GM19455 (cell line): ENCODE results near the gene BLOC1S5.
"Not testable (repeated sequence)": the region's sequence is repeated elsewhere in the genome, so short reads cannot be mapped to it uniquely, and the experiment has no call there.

Source experiments
- ATAC-seq: cut with Tn5 transposase; IDR thresholded peaks from one replicate; pipeline ENCODE4 v1.9.1; 2021; ENCODE audit not compliant: unreplicated experiment

Gene BLOC1S5

DNA sequence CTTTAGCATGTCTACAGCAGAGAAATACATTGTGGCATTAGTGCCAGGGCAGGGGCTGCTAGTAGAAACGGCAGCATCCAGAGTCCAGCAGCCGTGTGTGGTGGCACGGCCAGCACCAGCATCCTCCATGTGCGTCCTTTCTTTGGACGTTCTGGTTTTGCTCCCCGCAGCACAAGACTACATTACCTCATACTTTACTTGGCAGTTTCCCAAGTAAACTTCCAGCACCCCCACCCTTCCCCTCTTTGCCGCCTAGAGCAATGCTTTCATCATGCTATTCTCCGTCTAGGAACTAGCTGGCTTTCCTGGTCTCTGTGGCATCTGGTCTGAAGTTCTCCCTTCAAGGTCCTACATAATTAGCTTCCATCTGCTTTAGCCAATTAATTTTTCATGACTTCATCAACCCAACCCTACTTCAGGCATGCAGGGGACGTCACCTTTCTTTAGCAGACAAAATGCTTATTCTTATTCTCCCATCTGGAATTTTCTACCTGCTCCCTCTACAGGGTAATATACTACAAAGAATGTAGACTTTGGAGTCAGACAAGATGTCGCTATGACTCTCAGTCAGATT lies 67.6 kb downstream of the BLOC1S5 start:
- no peak for ATAC-seq

DNA sequence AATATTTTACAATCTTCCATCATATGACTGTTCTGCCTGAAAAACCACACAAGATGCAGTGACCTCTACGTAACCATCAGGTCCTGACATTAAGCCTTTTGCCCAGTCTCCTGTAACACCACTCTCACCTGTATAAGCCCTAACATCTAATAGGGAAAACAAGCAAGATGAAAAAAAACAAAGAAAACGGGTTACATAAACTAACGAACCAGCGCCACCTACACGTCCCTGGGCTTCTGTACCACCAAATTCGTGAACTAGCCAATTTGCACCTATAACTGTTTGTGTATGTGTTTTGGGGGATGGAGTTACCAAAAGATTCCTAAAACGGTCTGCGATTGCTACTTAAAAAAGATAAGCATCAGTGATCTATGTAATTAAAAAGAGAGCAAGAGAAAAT lies 70.2 kb downstream of the BLOC1S5 start:
- ATAC-seq = no peak

DNA sequence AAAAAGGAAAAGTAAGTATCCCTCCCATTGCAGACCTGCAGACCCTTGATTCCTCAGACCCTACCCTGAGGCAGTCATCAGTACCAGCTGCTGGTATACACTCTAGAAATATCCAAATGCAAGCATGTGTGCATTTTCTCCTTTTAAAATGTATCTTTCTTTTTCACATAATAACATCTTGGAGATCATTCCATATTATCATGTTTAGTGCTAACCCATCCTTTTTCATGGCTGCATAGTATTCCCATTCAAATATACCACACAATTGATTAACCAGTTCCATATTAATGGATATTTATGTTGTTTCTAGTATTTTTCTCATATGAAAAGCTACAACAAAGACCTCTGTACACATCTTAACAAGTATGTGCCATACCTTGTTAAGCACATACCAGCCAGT lies 70.8 kb downstream of the BLOC1S5 start:
- no peak for ATAC-seq

DNA sequence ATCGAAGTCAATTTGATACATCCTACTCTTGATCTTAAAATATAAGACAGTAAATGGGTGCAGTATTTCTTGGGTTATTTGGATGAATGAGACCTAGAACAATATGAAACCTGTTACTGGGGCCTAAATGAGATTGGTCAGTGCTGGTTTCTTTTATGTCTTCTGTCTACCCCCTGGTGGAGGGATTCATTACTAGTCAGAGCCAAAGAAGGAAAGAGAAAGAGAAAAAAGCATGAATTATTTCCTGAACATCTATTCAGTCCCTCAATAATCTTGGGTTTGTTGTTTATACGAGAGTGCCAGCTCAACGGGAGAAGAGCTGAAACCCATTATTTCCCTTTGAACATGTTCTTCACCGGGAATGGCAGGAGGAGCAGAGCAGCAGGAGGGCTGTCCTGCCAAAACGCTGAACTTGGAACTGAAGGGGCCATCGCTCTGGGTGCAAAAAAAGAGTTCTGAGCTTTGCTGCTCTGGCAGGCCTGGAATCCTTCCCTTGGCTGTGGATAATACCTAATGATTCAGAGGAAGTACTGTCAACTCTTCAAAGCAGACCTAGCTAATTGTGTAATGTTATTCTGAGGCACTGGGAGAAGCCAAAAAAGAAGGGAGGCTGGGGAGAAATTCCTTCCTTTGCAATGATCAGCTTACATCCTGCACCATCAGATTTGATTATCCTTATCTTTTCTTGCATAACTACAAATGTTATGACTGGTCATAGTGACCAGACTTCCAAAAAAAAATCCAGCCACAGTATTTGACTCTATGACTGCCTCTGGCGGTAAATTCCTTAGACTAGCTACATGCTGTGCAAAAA lies 72.0 kb downstream of the BLOC1S5 start:
- ATAC-seq = peak; percentile 92

DNA sequence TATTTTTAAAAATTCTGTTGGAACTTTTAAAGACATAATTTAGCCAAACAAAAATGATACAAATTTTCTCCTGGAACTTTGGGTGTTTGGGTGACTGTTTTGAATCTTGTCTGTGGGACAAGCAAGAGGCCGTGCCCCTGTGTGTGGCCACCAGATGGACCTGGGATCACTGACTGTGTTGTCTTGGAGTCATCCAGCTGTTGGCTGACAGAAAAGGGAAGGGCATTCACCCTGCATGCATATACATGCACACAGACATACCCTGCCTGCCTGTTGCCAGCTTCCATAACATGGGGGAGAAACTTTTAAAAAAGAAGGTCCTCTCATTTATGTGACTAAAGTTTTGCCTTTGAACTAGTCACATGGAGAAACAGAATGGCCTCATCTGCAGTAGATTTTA lies 72.7 kb downstream of the BLOC1S5 start:
- ATAC-seq = peak; percentile 24

DNA sequence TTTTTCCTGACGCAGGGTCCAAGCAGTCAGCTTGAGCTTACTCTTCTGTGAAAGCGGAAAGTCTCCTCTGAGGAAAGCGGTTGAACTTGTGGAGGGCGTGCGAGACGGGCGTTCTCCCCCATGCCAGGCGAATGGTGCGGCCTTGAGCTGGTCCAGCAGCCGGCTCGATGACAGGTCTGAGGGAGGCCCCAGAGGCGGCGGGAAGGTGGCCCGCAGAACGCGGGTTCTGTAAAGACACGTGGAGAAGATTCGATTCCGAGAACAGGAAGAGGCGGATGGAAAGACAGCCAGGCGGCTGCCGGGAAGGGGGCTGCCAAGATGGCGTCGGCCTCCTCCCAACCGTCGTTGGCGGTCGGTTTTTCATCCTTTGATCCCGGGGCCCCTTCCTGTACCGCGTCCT lies 78.0 kb downstream of the BLOC1S5 start:
- no peak for ATAC-seq

DNA sequence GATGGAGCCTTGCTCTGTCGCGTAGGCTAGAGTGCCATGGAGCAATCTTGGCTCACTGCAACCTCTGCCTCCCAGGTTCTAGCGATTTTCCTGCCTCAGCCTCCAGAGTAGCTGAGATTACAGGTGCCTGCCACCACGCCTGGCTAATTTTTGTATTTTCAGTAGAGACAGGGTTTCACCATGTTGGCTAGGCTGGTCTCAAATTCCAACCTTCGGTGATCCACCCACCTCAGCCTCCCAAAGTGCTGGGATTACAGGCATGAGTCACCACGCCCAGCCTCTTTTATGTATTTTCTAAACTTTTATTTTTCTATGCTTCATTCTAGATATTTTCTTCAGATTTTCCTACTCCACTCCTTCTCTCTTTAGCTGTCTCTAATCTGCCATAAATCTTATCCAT lies 80.2 kb downstream of the BLOC1S5 start:
- not testable (repeated sequence) for ATAC-seq

DNA sequence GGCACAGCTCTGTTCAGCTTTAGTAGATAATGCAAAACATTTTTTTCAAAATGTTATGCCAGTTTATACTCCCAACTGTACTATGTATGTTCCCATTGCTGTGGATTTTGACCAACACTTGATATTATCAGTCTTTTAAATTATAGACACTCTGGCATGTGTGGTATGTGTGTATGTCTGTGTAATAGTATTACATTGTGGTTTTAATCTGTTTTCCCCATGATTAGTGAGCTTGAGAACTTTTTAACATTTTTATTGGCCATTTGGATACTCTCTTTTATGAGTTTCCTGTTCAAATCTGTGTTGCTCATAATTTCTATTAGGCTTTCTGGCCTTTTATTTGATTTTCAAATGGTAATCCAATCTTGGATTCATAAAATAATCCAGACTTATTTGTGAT lies 84.4 kb downstream of the BLOC1S5 start:
- no peak for ATAC-seq

DNA sequence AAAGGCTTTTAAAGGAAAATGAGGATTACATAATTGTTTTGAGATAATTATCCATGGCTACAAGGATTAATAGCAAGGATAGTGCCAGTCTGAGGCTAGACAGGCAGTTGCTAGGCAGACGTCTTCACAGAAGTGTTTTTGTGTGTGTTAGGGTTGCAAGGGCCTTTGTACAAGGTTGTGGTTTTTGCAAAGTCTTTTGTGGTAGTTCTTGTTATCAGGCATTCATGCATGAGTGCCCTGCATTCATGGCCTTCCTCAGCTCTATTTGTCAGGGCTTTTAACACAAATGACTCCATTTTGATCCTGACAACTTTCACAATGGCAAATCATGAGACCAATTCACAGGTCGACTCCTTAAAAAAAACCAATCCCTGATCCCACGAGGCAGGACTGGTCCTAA lies 85.5 kb downstream of the BLOC1S5 start:
- no peak for ATAC-seq

DNA sequence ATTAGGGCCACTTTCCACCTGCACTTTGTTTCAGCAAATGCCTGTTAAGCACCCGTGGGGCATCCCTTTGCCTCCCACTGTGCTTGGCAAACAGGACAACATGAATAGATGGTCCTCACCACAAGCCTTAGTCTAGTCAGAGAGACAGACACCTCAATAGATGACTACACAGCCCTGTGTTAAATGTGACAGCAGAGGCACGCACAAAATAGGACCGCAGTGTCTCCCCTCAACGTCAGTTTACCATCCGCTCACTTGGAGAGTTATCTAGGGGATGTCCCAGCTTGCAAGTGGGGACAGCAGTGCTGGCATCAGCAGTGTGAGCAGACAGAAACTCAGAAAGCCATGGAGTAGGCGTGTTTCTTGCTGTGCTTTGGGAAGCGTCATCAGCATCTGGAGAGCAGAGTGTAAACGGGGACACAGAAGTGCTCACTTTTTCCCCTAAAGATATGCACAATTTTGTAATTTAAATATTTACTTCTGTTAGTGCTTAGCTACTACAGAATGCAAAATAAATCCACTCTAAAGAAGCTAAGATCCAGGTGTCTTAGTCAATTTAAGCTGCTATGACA lies 87.6 kb downstream of the BLOC1S5 start:
- ATAC-seq = no peak

DNA sequence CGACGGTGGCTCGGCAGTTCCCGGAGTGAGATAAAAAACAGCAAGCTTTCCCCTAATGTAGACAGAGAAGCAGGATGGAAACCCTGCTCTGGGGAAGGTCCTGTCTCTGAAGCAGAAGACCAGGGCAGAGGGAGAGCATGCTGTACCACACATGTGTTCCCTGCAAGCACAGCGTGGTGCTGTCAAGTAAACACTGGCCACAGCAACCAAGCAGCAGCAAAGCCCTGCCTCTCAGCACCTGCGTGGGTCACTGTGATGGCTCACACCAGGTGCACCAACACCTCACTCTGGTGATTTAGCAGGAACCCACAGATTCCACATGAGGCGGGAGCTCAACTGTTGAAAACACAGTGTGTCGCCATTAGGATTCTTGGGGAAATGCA lies 88.4 kb downstream of the BLOC1S5 start:
- no peak for ATAC-seq

DNA sequence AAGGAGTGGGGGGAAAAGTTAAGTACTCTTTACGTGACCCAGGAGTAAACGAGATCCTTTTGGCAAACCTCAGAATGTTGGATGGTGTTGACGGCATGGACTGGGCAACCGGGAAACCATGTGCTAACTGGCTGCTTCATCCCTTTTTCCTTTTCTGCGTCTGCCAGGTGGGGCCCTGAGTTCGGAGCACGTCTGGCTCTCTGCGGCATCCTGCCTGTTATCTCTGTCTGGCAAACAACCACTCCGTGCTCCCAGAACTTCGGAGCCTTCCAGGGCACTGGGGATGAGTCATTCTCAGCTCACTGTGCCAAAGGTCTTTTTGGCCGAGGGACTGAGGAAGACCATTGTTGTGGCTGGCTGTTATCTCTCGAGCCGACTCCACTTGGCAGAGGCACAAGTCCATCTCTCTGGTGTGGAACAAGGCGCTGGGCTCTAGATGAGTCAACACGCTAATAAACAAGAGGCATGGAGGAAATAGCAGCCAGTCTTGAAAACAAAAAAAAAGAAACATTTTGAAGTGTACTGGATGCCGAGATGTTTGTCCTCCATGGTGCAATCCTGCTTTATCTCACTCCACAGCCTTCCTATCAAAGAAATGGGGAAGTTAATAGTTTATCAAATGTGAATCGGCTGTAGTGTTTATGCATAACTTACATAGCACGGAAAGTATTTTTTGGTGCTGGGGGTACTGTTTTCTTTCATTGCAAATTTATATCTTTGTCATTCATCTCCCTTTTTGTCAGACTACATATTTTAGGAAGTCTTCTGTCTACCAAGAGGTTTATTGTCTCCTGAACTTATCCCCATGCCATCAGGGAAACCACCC lies 89.0 kb downstream of the BLOC1S5 start:
- no peak for ATAC-seq

DNA sequence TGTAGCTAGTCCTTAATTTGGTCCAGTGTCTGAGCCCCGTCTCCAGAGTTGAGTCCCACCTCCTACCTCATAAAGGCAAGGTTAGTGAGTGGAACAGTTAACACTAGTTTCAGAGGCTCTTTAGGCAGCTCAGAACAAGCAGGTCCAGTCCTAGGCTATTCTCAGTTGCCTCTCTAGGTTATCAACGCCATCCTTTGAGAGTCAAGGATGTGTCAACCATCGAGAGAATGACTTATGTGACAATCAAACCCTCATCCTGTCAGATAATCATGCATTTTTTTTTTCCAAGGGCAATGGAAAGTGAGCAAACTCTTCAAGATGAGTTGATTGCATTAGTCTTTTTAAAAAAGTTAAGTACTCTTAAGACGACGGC lies 89.6 kb downstream of the BLOC1S5 start:
- ATAC-seq = no peak

DNA sequence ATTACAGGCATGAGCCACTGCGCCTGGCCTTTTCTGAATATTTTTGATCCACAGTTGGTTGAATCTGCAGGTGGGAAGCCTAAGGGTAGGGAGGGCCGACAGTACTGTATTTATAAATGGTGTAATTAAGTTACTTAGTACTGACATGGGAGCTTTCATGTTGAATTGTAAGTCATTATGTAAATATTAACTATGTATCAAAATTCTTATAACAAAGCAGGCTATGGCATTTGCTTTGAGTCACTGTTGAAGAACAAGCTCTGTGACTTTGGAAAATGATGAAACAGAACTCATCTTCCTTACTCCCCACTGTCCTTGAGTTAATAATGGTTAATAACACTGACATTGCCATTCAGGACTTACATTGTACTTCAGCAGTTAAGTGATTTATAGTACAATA lies 90.6 kb downstream of the BLOC1S5 start:
- no peak for ATAC-seq

DNA sequence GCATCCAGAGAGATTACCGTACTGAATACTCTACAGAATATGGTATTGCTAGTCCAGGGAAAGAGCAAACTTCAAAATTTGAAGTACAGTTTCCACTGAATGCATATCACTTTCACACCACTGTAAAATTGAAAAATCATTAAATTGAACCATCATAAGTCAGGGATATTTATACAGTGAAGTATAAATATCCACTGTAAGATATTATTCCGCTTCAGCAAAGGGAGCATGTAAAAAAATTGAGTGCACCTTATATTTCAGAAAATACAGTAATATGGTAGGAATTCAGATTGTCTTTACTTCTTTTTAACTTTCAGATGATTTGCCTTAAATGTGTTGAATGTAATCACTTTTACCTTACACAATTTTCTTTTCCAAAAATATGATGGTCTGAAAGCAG lies 92.7 kb downstream of the BLOC1S5 start:
- ATAC-seq = no peak

DNA sequence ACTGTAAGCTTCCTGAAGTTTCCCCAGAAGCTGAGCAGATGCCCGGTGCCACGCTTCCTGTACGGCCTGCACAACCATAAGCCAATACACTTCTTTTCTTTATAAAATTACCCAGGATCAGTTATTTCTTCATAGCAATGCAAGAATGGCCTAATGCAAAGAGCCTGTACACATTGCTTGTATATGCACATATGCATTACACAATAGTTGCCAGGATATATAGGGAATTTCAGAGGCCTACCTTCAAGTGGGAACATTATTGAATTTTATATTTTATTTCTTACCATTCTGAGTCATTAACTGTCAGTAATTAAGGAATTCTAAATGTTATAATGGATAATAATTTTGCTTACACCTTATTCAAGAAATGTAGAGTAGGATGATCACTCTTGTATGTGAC lies 93.6 kb downstream of the BLOC1S5 start:
- no peak for ATAC-seq
